Naive thymus-derived CD4-positive, alpha-beta T cell (primary cell): ENCODE data around the gene CCDC200. TPM values are rescaled to one million over a fixed set of nuclear protein-coding genes. Genes with fewer than 3 reads are reported as not detected.
A peak's percentile ranks its signal among the peaks of the same experiment; 100 is the strongest.
"Not testable (repeated sequence)": the region's sequence is repeated elsewhere in the genome, so short reads cannot be mapped to it uniquely, and the experiment has no call there.

Experiments used
- ATAC-seq: fragments of 150-1000 bp; cut with Tn5 transposase; 2 replicates; pipeline ENCODE4 v1.10.0; 2021; ENCODE audit warnings: mild to moderate bottlenecking, moderate library complexity
- CTCF ChIA-PET: fragments of 350-600 bp; sonication (Branson Sonifier 250); formaldehyde crosslinking; loops from one replicate; lab custom pipeline; 2021; ENCODE audit warnings: antibody characterized with exemption; lab: Charles Lee
- POLR2A ChIA-PET: fragments of 350-600 bp; sonication (Branson Sonifier 250); formaldehyde crosslinking; loops from one replicate; lab custom pipeline; 2021; ENCODE audit warnings: antibody characterized with exemption, inconsistent platforms; lab: Charles Lee
- DNase-seq, 9 donors: peaks; one replicate each; pipeline versions ENCODE4 v3.0.0 to v3.0.0-alpha.2; 2020 to 2022; ENCODE audit warnings: mixed read lengths in 1 of 9
- H3K27ac ChIP-seq: one replicate; pipeline ENCODE4 v1.7.0; 2013; ENCODE audit warnings: mild to moderate bottlenecking, low read depth, low read length, moderate library complexity
- H3K27me3 ChIP-seq, 2 donors: one replicate each; pipeline ENCODE4 v1.7.0; 2013; ENCODE audit warnings: low read length in 2 of 2, mild to moderate bottlenecking in 2 of 2, moderate library complexity in 2 of 2; ENCODE audit not compliant: control insufficient read depth in 2 of 2, insufficient read depth in 2 of 2
- H3K36me3 ChIP-seq, 3 experiments: 1 replicate in 2 of 3; 2 replicates in 1 of 3; pipeline ENCODE4 v1.7.0; 2013; ENCODE audit warnings: low read length in 3 of 3, mild to moderate bottlenecking in 3 of 3, moderate library complexity in 1 of 3; ENCODE audit not compliant: insufficient read depth in 3 of 3, control insufficient read depth in 2 of 3
- H3K4me1 ChIP-seq, 2 donors: one replicate each; pipeline ENCODE4 v1.7.0; 2013; ENCODE audit warnings: low read length in 2 of 2, mild to moderate bottlenecking in 2 of 2, moderate library complexity in 1 of 2; ENCODE audit not compliant: control insufficient read depth in 2 of 2, insufficient read depth in 2 of 2
- H3K4me3 ChIP-seq: 2 replicates; pipeline ENCODE4 v1.7.0; 2013; ENCODE audit warnings: mild to moderate bottlenecking, low read length
- H3K9me3 ChIP-seq, 3 experiments: 1 replicate in 2 of 3; 2 replicates in 1 of 3; pipeline ENCODE4 v1.7.0; 2013; ENCODE audit warnings: low read length in 3 of 3; ENCODE audit not compliant: control insufficient read depth in 2 of 3
- H3K27ac Mint-ChIP-seq, 9 donors: one replicate each; pipeline ENCODE4 v1.8.0; 2020 to 2022; ENCODE audit warnings: mixed read lengths in 9 of 9, mild to moderate bottlenecking in 8 of 9, moderate library complexity in 5 of 9, inconsistent platforms in 2 of 9
- H3K27me3 Mint-ChIP-seq, 5 donors: one replicate each; pipeline ENCODE4 v1.8.0; 2021 to 2022; ENCODE audit warnings: mixed read lengths in 5 of 5, mild to moderate bottlenecking in 1 of 5
- H3K36me3 Mint-ChIP-seq, 5 donors: one replicate each; pipeline ENCODE4 v1.8.0; 2020 to 2022; ENCODE audit warnings: mixed read lengths in 5 of 5, mild to moderate bottlenecking in 3 of 5, inconsistent platforms in 1 of 5
- H3K4me1 Mint-ChIP-seq, 7 donors: one replicate each; pipeline ENCODE4 v1.8.0; 2020 to 2022; ENCODE audit warnings: mixed read lengths in 7 of 7, mild to moderate bottlenecking in 3 of 7, inconsistent platforms in 1 of 7
- H3K4me3 Mint-ChIP-seq, 10 donors: one replicate each; pipeline ENCODE4 v1.8.0; 2020 to 2022; ENCODE audit warnings: mild to moderate bottlenecking in 10 of 10, mixed read lengths in 10 of 10, moderate library complexity in 6 of 10, inconsistent platforms in 2 of 10
- H3K9me3 Mint-ChIP-seq, 11 donors: one replicate each; pipeline ENCODE4 v1.8.0; 2020 to 2022; ENCODE audit warnings: mixed read lengths in 11 of 11, mild to moderate bottlenecking in 4 of 11, inconsistent platforms in 1 of 11, moderate library complexity in 1 of 11
- intact Hi-C, 2 donors: fragments of 100-400 bp; cut with micrococcal nuclease; formaldehyde crosslinking; loops; one replicate each; pipeline ENCODE4 v1.15.1; 2023
- polyA plus RNA-seq, 2 donors: library from polyadenylated mRNA; unstranded; fragments of 300-500 nt; fragmentation: Illumina TruSeq; gene quantifications; one replicate each; pipeline ENCODE4 v1.2.3, GENCODE V29; 2021
- total RNA-seq, 6 experiments: library from RNA in 5 of 6; stranded (reverse) in 5 of 6; gene quantifications; 1 replicate in 5 of 6; 2 replicates in 1 of 6; pipeline ENCODE4 v1.2.3 and lab custom pipeline; 2021 to 2026

The CCDC200 gene
- total and polyA plus RNA-seq, 7 experiments from 2014 or later = 0.72 to 2.0 (median 1.5) TPM; not detected in 3

- intact Hi-C loops, H3K27ac ChIP-seq, H3K36me3 Mint-ChIP-seq, DNase-seq, H3K4me3 Mint-ChIP-seq, H3K9me3 ChIP-seq, H3K27ac Mint-ChIP-seq, H3K9me3 Mint-ChIP-seq, H3K27me3 Mint-ChIP-seq, POLR2A ChIA-PET, H3K4me3 ChIP-seq, H3K4me1 ChIP-seq, H3K36me3 ChIP-seq, H3K27me3 ChIP-seq, CTCF ChIA-PET, H3K4me1 Mint-ChIP-seq: not testable (repeated sequence)
- ATAC-seq = peak; percentile 22
These were observed 11.2 kb upstream of the CCDC200 start for GRCh38 chr17:43239597-43239996.

- H3K27me3 ChIP-seq, ATAC-seq, intact Hi-C loops, H3K4me3 Mint-ChIP-seq, POLR2A ChIA-PET, DNase-seq, H3K4me1 Mint-ChIP-seq, H3K4me3 ChIP-seq, H3K36me3 ChIP-seq, CTCF ChIA-PET, H3K27me3 Mint-ChIP-seq, H3K9me3 Mint-ChIP-seq, H3K9me3 ChIP-seq, H3K36me3 Mint-ChIP-seq, H3K27ac Mint-ChIP-seq, H3K27ac ChIP-seq, H3K4me1 ChIP-seq: not testable (repeated sequence)
These were observed 5.5 kb upstream of the CCDC200 start, which contains the start of gene RNU2-1 for GRCh38 chr17:43233877-43234276. TSS of gene RNU2-1 (minus strand) at chr17:43233977.

GRCh38 chr17:43233263-43233662 lies 4.8 kb upstream of the CCDC200 start:
- H3K4me1 ChIP-seq, intact Hi-C loops, H3K4me3 ChIP-seq, H3K9me3 ChIP-seq, CTCF ChIA-PET, H3K27me3 ChIP-seq, ATAC-seq, POLR2A ChIA-PET, H3K36me3 Mint-ChIP-seq, H3K4me1 Mint-ChIP-seq, H3K36me3 ChIP-seq, H3K4me3 Mint-ChIP-seq, H3K27me3 Mint-ChIP-seq, DNase-seq, H3K27ac ChIP-seq, H3K9me3 Mint-ChIP-seq, H3K27ac Mint-ChIP-seq: not testable (repeated sequence)

- H3K4me1 ChIP-seq, intact Hi-C loops, H3K27me3 Mint-ChIP-seq, H3K27ac ChIP-seq, H3K4me3 ChIP-seq, H3K27me3 ChIP-seq, H3K4me1 Mint-ChIP-seq, H3K36me3 ChIP-seq, CTCF ChIA-PET, H3K36me3 Mint-ChIP-seq, H3K9me3 ChIP-seq, ATAC-seq, POLR2A ChIA-PET, H3K9me3 Mint-ChIP-seq: not testable (repeated sequence)
- Mint-ChIP-seq H3K27ac (peak overlapping the region in 3 of 9 donors; percentile 53 to 80 (median 60)), H3K4me3 (peak overlapping the region in 5 of 10 donors; percentile 30 to 73 (median 65))
- peak in 6 of 9 donors; percentile 15 to 42 (median 28) for DNase-seq
These were observed 3.7 kb upstream of the CCDC200 start for GRCh38 chr17:43232021-43232699.

DNA sequence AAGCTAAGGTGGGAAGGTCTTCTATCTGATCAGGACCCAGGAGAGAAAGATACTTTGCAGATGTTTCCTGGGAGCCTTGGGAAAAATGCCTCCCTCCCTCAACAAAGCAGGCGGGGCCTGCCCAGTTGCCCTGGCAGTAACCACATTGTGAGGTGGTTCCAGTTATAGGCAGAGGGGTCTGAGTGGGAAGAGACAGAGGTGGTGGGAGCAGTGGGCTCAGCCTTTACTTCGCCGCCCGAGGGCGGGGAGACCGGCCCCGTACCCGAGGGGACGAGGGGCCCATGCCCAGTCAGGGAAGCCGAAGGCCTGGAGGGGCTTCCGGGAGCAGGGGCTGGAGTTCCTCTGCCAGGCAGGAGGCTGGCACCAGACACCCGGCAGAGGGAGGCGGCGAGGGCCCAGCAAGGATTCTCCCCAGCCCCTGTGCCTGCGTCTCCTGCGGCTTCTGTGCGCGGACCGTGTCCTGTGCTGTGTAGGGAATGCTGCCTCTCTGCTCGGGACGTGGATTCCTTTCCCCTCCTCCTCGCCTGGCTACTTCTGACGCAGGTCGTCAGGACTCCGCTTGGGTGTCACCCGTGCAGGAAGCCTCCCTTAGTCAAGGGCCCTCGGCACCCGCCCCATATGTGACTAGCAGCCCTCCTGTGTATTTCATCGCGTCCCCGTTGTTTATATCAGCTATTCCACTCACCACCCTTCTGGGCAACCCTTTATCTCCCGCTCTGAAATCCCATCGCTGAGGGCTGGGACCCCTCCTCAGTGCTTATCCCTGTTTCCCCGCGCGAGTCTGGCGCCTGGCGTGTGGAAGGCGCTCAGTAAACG lies 3.0 kb upstream of the CCDC200 start:
- H3K4me3 ChIP-seq, H3K27ac ChIP-seq, H3K36me3 Mint-ChIP-seq, H3K4me1 ChIP-seq, ATAC-seq, CTCF ChIA-PET, POLR2A ChIA-PET, H3K4me1 Mint-ChIP-seq, H3K36me3 ChIP-seq, H3K9me3 Mint-ChIP-seq, H3K27me3 ChIP-seq, H3K27me3 Mint-ChIP-seq, intact Hi-C loops, H3K9me3 ChIP-seq, DNase-seq: not testable (repeated sequence)
- Mint-ChIP-seq H3K27ac (peak overlapping the region in 2 of 9 donors; percentile 43 to 55), H3K4me3 (peak overlapping the region in 4 of 10 donors; percentile 34 to 76 (median 60))

GRCh38 chr17:43226393-43226792 lies 2.0 kb downstream of the CCDC200 start:
- H3K36me3 ChIP-seq = peaks cover 0 to 8% (median 0%) of the 10 kb centered on the region in 3 experiments
- no peaks in the 10 kb centered on the region for H3K27me3 Mint-ChIP-seq
- H3K9me3 ChIP-seq = no peaks in the 10 kb centered on the region
- H3K27ac ChIP-seq = no peak overlapping the region
- CTCF ChIA-PET = no interaction called here
- no peaks in the 10 kb centered on the region for H3K9me3 Mint-ChIP-seq
- H3K27ac Mint-ChIP-seq = no peak overlapping the region
- H3K4me1 ChIP-seq = no peaks in the 10 kb centered on the region
- peaks cover 0 to 6% (median 0%) of the 10 kb centered on the region in 7 donors for H3K4me1 Mint-ChIP-seq
- peaks cover 0 to 10% (median 4%) of the 10 kb centered on the region in 5 donors for H3K36me3 Mint-ChIP-seq
- no peaks in the 10 kb centered on the region for H3K27me3 ChIP-seq
- H3K4me3 Mint-ChIP-seq = no peak overlapping the region
- no peak overlapping the region for H3K4me3 ChIP-seq
- intact Hi-C loops = no loop called here
- no peak for DNase-seq
- no peak for ATAC-seq
- POLR2A ChIA-PET = interaction anchor here (0.8 kb wide), 1 partner anchor 14 kb away, joined by 3 read pairs; no protein-coding TSS in a partner anchor
